DND-41 (cell line): Measurements from ENCODE around the gene PALM.
A peak's percentile ranks its signal among the peaks of the same experiment; 100 is the strongest.

ENCODE experiments used
- ATAC-seq: fragments of 200-7000 bp; cut with Tn5 transposase; 3 replicates; pipeline ENCODE4 v1.9.1; 2021; ENCODE audit warnings: low read depth; ENCODE audit not compliant: insufficient read depth
- DNase-seq: peaks from one replicate; pipeline ENCODE4 v3.0.0-alpha.2; 2020
- H2AFZ ChIP-seq: 2 replicates; pipeline ENCODE4 v1.6.0; 2012; ENCODE audit warnings: low read depth, low read length
- H3K27ac ChIP-seq: 2 replicates; pipeline ENCODE4 v1.5.1; 2012; ENCODE audit warnings: low read length, inconsistent platforms
- H3K27me3 ChIP-seq: fragments of 200-600 bp; sonication (generic); 2 replicates; pipeline ENCODE4 v1.6.0; 2012; ENCODE audit warnings: low read length, mild to moderate bottlenecking, inconsistent platforms; ENCODE audit not compliant: insufficient read depth, poor library complexity
- H3K36me3 ChIP-seq: 2 replicates; pipeline ENCODE4 v1.5.1; 2012; ENCODE audit warnings: low read length, inconsistent platforms; ENCODE audit not compliant: insufficient read depth
- H3K4me1 ChIP-seq: 2 replicates; pipeline ENCODE4 v1.5.1; 2012; ENCODE audit warnings: mild to moderate bottlenecking, low read length; ENCODE audit not compliant: insufficient read depth
- H3K4me2 ChIP-seq: 2 replicates; pipeline ENCODE4 v1.6.0; 2012; ENCODE audit warnings: mild to moderate bottlenecking, moderate library complexity, low read length, inconsistent platforms; ENCODE audit not compliant: insufficient read depth
- H3K4me3 ChIP-seq, 2 experiments: fragments of 200-600 bp in 1 of 2; shearing (Covaris generic) in 1 of 2; 2 replicates each; pipeline ENCODE4 v1.5.1; 2012 to 2016; ENCODE audit warnings: inconsistent platforms in 2 of 2, low read length in 2 of 2, mild to moderate bottlenecking in 2 of 2, low read depth in 1 of 2, moderate library complexity in 1 of 2
- H3K79me2 ChIP-seq: 2 replicates; pipeline ENCODE4 v1.6.0; 2012; ENCODE audit warnings: low read length, inconsistent platforms; ENCODE audit not compliant: insufficient read depth
- H3K9ac ChIP-seq: 2 replicates; pipeline ENCODE4 v1.6.0; 2012; ENCODE audit warnings: low read depth, mild to moderate bottlenecking, inconsistent platforms, low read length, moderate library complexity
- H3K9me3 ChIP-seq: 2 replicates; pipeline ENCODE4 v1.5.1; 2012; ENCODE audit warnings: low read length, moderate library complexity, mild to moderate bottlenecking, inconsistent platforms; ENCODE audit not compliant: insufficient read depth, severe bottlenecking
- H4K20me1 ChIP-seq: 2 replicates; pipeline ENCODE4 v1.6.0; 2012; ENCODE audit warnings: low read length; ENCODE audit not compliant: insufficient read depth
- CTCF ChIP-seq: IDR thresholded peaks from 2 replicates; pipeline ENCODE4 v1.5.1; 2012; ENCODE audit warnings: borderline replicate concordance, low read length, moderate library complexity, mild to moderate bottlenecking; ENCODE audit not compliant: poor library complexity, severe bottlenecking; ENCODE audit errors: extremely low read depth
- EZH2 ChIP-seq: IDR thresholded peaks from 3 replicates; pipeline ENCODE4 v1.6.1; 2012; ENCODE audit warnings: borderline replicate concordance, low read depth, mild to moderate bottlenecking, moderate library complexity, low read length, inconsistent platforms; ENCODE audit not compliant: severe bottlenecking

Gene PALM

GRCh38 chr19:662207-662961 is 46.4 kb upstream of the PALM start:
- H3K4me1 ChIP-seq: peaks cover 58% of the 10 kb centered on the region
- DNase-seq (peak; percentile 79), ATAC-seq (peak; percentile 66)
- no peaks in the 10 kb centered on the region for H3K9me3 ChIP-seq
- H3K36me3 ChIP-seq: peaks cover 43% of the 10 kb centered on the region
- peak overlapping the region; percentile 97 for H3K9ac ChIP-seq
- peak overlapping the region; percentile 95 for H3K4me2 ChIP-seq
- peaks cover 61% of the 10 kb centered on the region for H3K79me2 ChIP-seq
- H3K4me3 ChIP-seq: peak overlapping the region; percentile 78 to 99
- no peak for TF ChIP-seq CTCF
- TF ChIP-seq EZH2: no peak
- no peaks in the 10 kb centered on the region for H3K27me3 ChIP-seq
- peaks cover 53% of the 10 kb centered on the region for H4K20me1 ChIP-seq
- H3K27ac ChIP-seq: peak overlapping the region; percentile 77
- peak overlapping the region; percentile 29 for H2AFZ ChIP-seq

- no peak for TF ChIP-seq EZH2
- peak; percentile 1 for TF ChIP-seq CTCF
- Histone ChIP-seq H3K9me3 (no peaks in the 10 kb centered on the region), H3K4me1 (peaks cover 56% of the 10 kb centered on the region), H3K4me2 (peak within 1 kb of the TSS; percentile 99), H3K27me3 (no peaks in the 10 kb centered on the region), H3K36me3 (peaks cover 37% of the 10 kb centered on the region), H3K79me2 (peaks cover 54% of the 10 kb centered on the region), H3K9ac (peak within 1 kb of the TSS; percentile 97), H2AFZ (peak within 1 kb of the TSS; percentile 98), H4K20me1 (peaks cover 46% of the 10 kb centered on the region), H3K4me3 (peak within 1 kb of the TSS; percentile 78 to 99), H3K27ac (peak within 1 kb of the TSS; percentile 91)
- ATAC-seq (peak; percentile 63), DNase-seq (peak; percentile 94)
Observed at GRCh38 chr19:662962-663681, 45.6 kb upstream of the PALM start, which contains the start of gene RNF126. TSS of gene RNF126 (minus strand) at chr19:663214. CDS start at chr19:663121, 93 bp downstream.

GRCh38 chr19:663682-664117 is 45.0 kb upstream of the PALM start:
- DNase-seq (no peak), ATAC-seq (0 out of 3 replicates have a peak, but pooled peaks have one; percentile 2)
- peaks cover 31% of the 10 kb centered on the region for H3K36me3 ChIP-seq
- H3K9me3 ChIP-seq: no peaks in the 10 kb centered on the region
- peak overlapping the region; percentile 91 for H3K27ac ChIP-seq
- H3K27me3 ChIP-seq: no peaks in the 10 kb centered on the region
- H3K4me3 ChIP-seq: peak overlapping the region; percentile 58 to 78
- H2AFZ ChIP-seq: peak overlapping the region; percentile 98
- H4K20me1 ChIP-seq: peaks cover 40% of the 10 kb centered on the region
- TF ChIP-seq CTCF (peak; percentile 2), EZH2 (no peak)
- H3K79me2 ChIP-seq: peaks cover 48% of the 10 kb centered on the region
- H3K9ac ChIP-seq: peak overlapping the region; percentile 97
- H3K4me2 ChIP-seq: peak overlapping the region; percentile 99
- peaks cover 52% of the 10 kb centered on the region for H3K4me1 ChIP-seq
